ENCODE results near the gene ALK. TPM values are rescaled to one million over a fixed set of nuclear protein-coding genes. Genes with fewer than 3 reads are reported as not detected.
"Not testable (repeated sequence)": the region's sequence is repeated elsewhere in the genome, so short reads cannot be mapped to it uniquely, and the experiment has no call there.

The ALK gene
- total RNA-seq, 1 experiment from 2014 or later: 4.8 TPM

GRCh38 chr2:29259221-29259620 lies 662.2 kb downstream of the ALK start:
- no peak for DNase-seq (ENCODE audit: low read depth, low spot score)
- in situ Hi-C loops (cut with HindIII; ENCODE audit: low pct_unique_long_range_greater_than_20kb, low sequenced_read_pairs): no loop called here

- DNase-seq (ENCODE audit: low read depth, low spot score): no peak
- in situ Hi-C loops (cut with HindIII; ENCODE audit: low pct_unique_long_range_greater_than_20kb, low sequenced_read_pairs): no loop called here
These were observed 666.4 kb downstream of the ALK start for GRCh38 chr2:29255004-29255403.

GRCh38 chr2:29253495-29254275 lies 667.7 kb downstream of the ALK start:
- in situ Hi-C loops (cut with HindIII; ENCODE audit: low pct_unique_long_range_greater_than_20kb, low sequenced_read_pairs): not testable (repeated sequence)
- DNase-seq (ENCODE audit: low read depth, low spot score): peak; percentile 42

GRCh38 chr2:29253026-29253425 lies 668.4 kb downstream of the ALK start:
- no peak for DNase-seq (ENCODE audit: low read depth, low spot score)
- in situ Hi-C loops (cut with HindIII; ENCODE audit: low pct_unique_long_range_greater_than_20kb, low sequenced_read_pairs): no loop called here

GRCh38 chr2:29251406-29251805 lies 670.0 kb downstream of the ALK start:
- in situ Hi-C loops (cut with HindIII; ENCODE audit: low pct_unique_long_range_greater_than_20kb, low sequenced_read_pairs): no loop called here
- no peak for DNase-seq (ENCODE audit: low read depth, low spot score)

GRCh38 chr2:29250977-29251376 lies 670.4 kb downstream of the ALK start:
- no peak for DNase-seq (ENCODE audit: low read depth, low spot score)
- in situ Hi-C loops (cut with HindIII; ENCODE audit: low pct_unique_long_range_greater_than_20kb, low sequenced_read_pairs): no loop called here

GRCh38 chr2:29249666-29250253 lies 671.6 kb downstream of the ALK start:
- in situ Hi-C loops (cut with HindIII; ENCODE audit: low pct_unique_long_range_greater_than_20kb, low sequenced_read_pairs): no loop called here
- DNase-seq (ENCODE audit: low read depth, low spot score): no peak

- in situ Hi-C loops (cut with HindIII; ENCODE audit: low pct_unique_long_range_greater_than_20kb, low sequenced_read_pairs): no loop called here
- DNase-seq (ENCODE audit: low read depth, low spot score): no peak
These were observed 674.0 kb downstream of the ALK start for GRCh38 chr2:29247336-29247914.

- in situ Hi-C loops (cut with HindIII; ENCODE audit: low pct_unique_long_range_greater_than_20kb, low sequenced_read_pairs): no loop called here
- no peak for DNase-seq (ENCODE audit: low read depth, low spot score)
These were observed 674.7 kb downstream of the ALK start for GRCh38 chr2:29246383-29247300.

- no peak for DNase-seq (ENCODE audit: low read depth, low spot score)
- in situ Hi-C loops (cut with HindIII; ENCODE audit: low pct_unique_long_range_greater_than_20kb, low sequenced_read_pairs): no loop called here
These were observed 675.5 kb downstream of the ALK start for GRCh38 chr2:29245742-29246382.

GRCh38 chr2:29245035-29245741 lies 676.2 kb downstream of the ALK start:
- in situ Hi-C loops (cut with HindIII; ENCODE audit: low pct_unique_long_range_greater_than_20kb, low sequenced_read_pairs); DNase-seq (ENCODE audit: low read depth, low spot score): not testable (repeated sequence)

GRCh38 chr2:29242621-29243375 lies 678.6 kb downstream of the ALK start:
- in situ Hi-C loops (cut with HindIII; ENCODE audit: low pct_unique_long_range_greater_than_20kb, low sequenced_read_pairs): no loop called here

GRCh38 chr2:29241955-29242565 lies 679.3 kb downstream of the ALK start:
- no peak for DNase-seq (ENCODE audit: low read depth, low spot score)
- in situ Hi-C loops (cut with HindIII; ENCODE audit: low pct_unique_long_range_greater_than_20kb, low sequenced_read_pairs): no loop called here

More at GRCh38 chr2:29242621-29243375, 678.6 kb downstream of the ALK start:
- DNase-seq (ENCODE audit: low read depth, low spot score): no peak

GRCh38 chr2:29241341-29241740 lies 680.0 kb downstream of the ALK start:
- in situ Hi-C loops (cut with HindIII; ENCODE audit: low pct_unique_long_range_greater_than_20kb, low sequenced_read_pairs): no loop called here
- no peak for DNase-seq (ENCODE audit: low read depth, low spot score)

GRCh38 chr2:29240601-29241000 lies 680.8 kb downstream of the ALK start:
- in situ Hi-C loops (cut with HindIII; ENCODE audit: low pct_unique_long_range_greater_than_20kb, low sequenced_read_pairs): no loop called here
- DNase-seq (ENCODE audit: low read depth, low spot score): no peak
